A549 (cell line): ENCODE measurements around the gene ALDH1B1. TPM values are rescaled to one million over a fixed set of nuclear protein-coding genes. Genes with fewer than 3 reads are reported as not detected.

Experiments
- ATAC-seq, 2 experiments: fragments of 200-7000 bp in 1 of 2; fragments of >200 bp in 1 of 2; cut with Nextera tagmentation in 1 of 2; cut with Tn5 transposase in 1 of 2; 3 replicates each; pipeline versions ENCODE4 v1.8.0 to v1.9.1; 2018 to 2020; ENCODE audit warnings: mild to moderate bottlenecking in 1 of 2, moderate library complexity in 1 of 2
- CTCF ChIA-PET: fragments of 300-600 bp; sonication (Branson Sonifier 250); formaldehyde crosslinking; extraction: SDS; loops from one replicate; lab custom pipeline; 2021; ENCODE audit warnings: antibody characterized with exemption, inconsistent platforms; lab: Yijun Ruan, JAX
- POLR2A ChIA-PET: fragments of 350-600 bp; formaldehyde crosslinking; extraction: SDS; loops from one replicate; lab custom pipeline; 2021; ENCODE audit warnings: antibody characterized with exemption, inconsistent platforms; lab: Yijun Ruan, JAX
- DNase-seq, 2 experiments: peaks; one replicate each; pipeline versions ENCODE4 v3.0.0 to v3.0.0-alpha.2; 2011 to 2016; ENCODE audit warnings: low read depth in 1 of 2, low spot score in 1 of 2
- FAIRE-seq: peaks from 2 replicates; lab custom pipeline; 2011; peaks lifted over from hg19 to GRCh38; lab: Jason Lieb, UNC
- H3K27ac ChIP-seq, 2 experiments: fragments of >200 bp; sonication (Bioruptor Twin); formaldehyde crosslinking; 3 replicates each; pipeline ENCODE4 v1.5.1; 2016 to 2017
- H3K4me1 ChIP-seq: fragments of >200 bp; sonication (Bioruptor Twin); formaldehyde crosslinking; 3 replicates; pipeline ENCODE4 v1.6.1; 2016
- H3K4me2 ChIP-seq: fragments of >200 bp; sonication (Bioruptor Twin); formaldehyde crosslinking; 3 replicates; pipeline ENCODE4 v1.6.1; 2016
- H3K4me3 ChIP-seq: fragments of >200 bp; sonication (Bioruptor Twin); formaldehyde crosslinking; 3 replicates; pipeline ENCODE4 v1.5.1; 2016
- H3K9me3 ChIP-seq: fragments of >200 bp; sonication (Bioruptor Twin); formaldehyde crosslinking; 3 replicates; pipeline ENCODE4 v1.6.1; 2016
- ATOH8 ChIP-seq: fragments of 250-450 bp; sonication (Bioruptor Pico); IDR thresholded peaks from 2 replicates; pipeline ENCODE4 v1.5.0; 2020; ENCODE audit warnings: low read depth, mild to moderate bottlenecking, moderate library complexity
- CBX8 ChIP-seq: fragments of 200-600 bp; sonication (generic); IDR thresholded peaks from 2 replicates; pipeline ENCODE4 v1.6.1; 2016
- E2F6 ChIP-seq: IDR thresholded peaks from 2 replicates; pipeline ENCODE4 v1.6.1; 2012; ENCODE audit warnings: low read depth, borderline replicate concordance
- EHF ChIP-seq: fragments of 250-450 bp; sonication (Bioruptor Pico); IDR thresholded peaks from 2 replicates; pipeline ENCODE4 v1.5.0; 2020; ENCODE audit warnings: mild to moderate bottlenecking
- EP300 ChIP-seq, 2 experiments: fragments of >200 bp; sonication (Bioruptor Twin); formaldehyde crosslinking; IDR thresholded peaks; 2 replicates in 1 of 2; 3 replicates in 1 of 2; pipeline ENCODE4 v1.6.1; 2016 to 2017
- FOSB ChIP-seq: fragments of 250-450 bp; sonication (Bioruptor Pico); IDR thresholded peaks from 2 replicates; pipeline ENCODE4 v1.5.0; 2020; ENCODE audit warnings: mild to moderate bottlenecking, moderate library complexity
- FOSL2 ChIP-seq, 2 experiments: fragments of 450-650 bp in 1 of 2; fragments of >200 bp in 1 of 2; sonication (Bioruptor Twin) in 1 of 2; formaldehyde crosslinking; IDR thresholded peaks; 2 replicates each; pipeline versions ENCODE4 v1.5.0 to v1.6.1; 2016 to 2020; ENCODE audit warnings: mild to moderate bottlenecking in 1 of 2, moderate library complexity in 1 of 2
- FOXS1 ChIP-seq: fragments of 250-450 bp; sonication (Bioruptor Pico); IDR thresholded peaks from 2 replicates; pipeline ENCODE4 v1.5.0; 2020; ENCODE audit warnings: mild to moderate bottlenecking, moderate library complexity
- HOXB13 ChIP-seq: fragments of 250-450 bp; sonication (Bioruptor Pico); IDR thresholded peaks from 2 replicates; pipeline ENCODE4 v1.5.0; 2020; ENCODE audit warnings: low read depth, mild to moderate bottlenecking, moderate library complexity
- JUNB ChIP-seq: fragments of >200 bp; sonication (Bioruptor Twin); formaldehyde crosslinking; IDR thresholded peaks from 2 replicates; pipeline ENCODE4 v1.6.1; 2016
- KDM5A ChIP-seq: fragments of 200-600 bp; sonication (generic); IDR thresholded peaks from 2 replicates; pipeline ENCODE4 v1.6.1; 2016; ENCODE audit warnings: antibody characterized with exemption, mild to moderate bottlenecking
- MAZ ChIP-seq: fragments of 150-350 bp; IDR thresholded peaks from 2 replicates; pipeline ENCODE4 v1.6.1; 2014; ENCODE audit warnings: antibody characterized with exemption, low read depth, low read length, borderline replicate concordance
- NFE2L2 ChIP-seq: fragments of 150-350 bp; conservative IDR thresholded peaks from 2 replicates; pipeline ENCODE4 v1.6.1; 2014; ENCODE audit warnings: low read length
- PHF8 ChIP-seq: fragments of 200-600 bp; sonication (generic); IDR thresholded peaks from 2 replicates; pipeline ENCODE4 v1.6.1; 2016; ENCODE audit warnings: low read depth, mild to moderate bottlenecking, antibody characterized with exemption, moderate library complexity, borderline replicate concordance
- RARB ChIP-seq: fragments of 250-450 bp; sonication (Bioruptor Pico); IDR thresholded peaks from 2 replicates; pipeline ENCODE4 v1.8.0; 2021; ENCODE audit warnings: mild to moderate bottlenecking, moderate library complexity
- WGBS: methylation state at CpG from one replicate; pipeline ENCODE4 v1.1.6; 2017; ENCODE audit errors: missing lambda C conversion rate; 5-methylcytosine and 5-hydroxymethylcytosine counted together
- polyA plus RNA-seq, 4 experiments: library from polyadenylated mRNA; depleted of rRNA in 3 of 4; stranded (reverse); fragments of >200 nt; fragmentation: RNase III in 1 of 4; extraction: RNeasy Plus Mini Kit Qiagen cat#74134 plus additional on column Dnase treatment in 1 of 4; gene quantifications; 2 replicates in 3 of 4; 3 replicates in 1 of 4; pipeline ENCODE4 v1.2.3, GENCODE V29; 2011 to 2017
- TF ChIP-seq, protein P1 (sequence below): fragments of >200 bp; sonication (Bioruptor Twin); formaldehyde crosslinking; IDR thresholded peaks from 3 replicates; pipeline ENCODE4 v1.6.1; 2016
- TF ChIP-seq, protein P2 (sequence below): fragments of >200 bp; sonication (Bioruptor Twin); formaldehyde crosslinking; IDR thresholded peaks from 3 replicates; pipeline ENCODE4 v1.5.1; 2016
- TF ChIP-seq, protein P3 (sequence below): fragments of 250-450 bp; sonication (Bioruptor Pico); IDR thresholded peaks from 2 replicates; pipeline ENCODE4 v1.5.0; 2021; ENCODE audit warnings: mild to moderate bottlenecking, moderate library complexity, borderline replicate concordance

The ALDH1B1 gene
- polyA plus RNA-seq, 2 of the 4 experiments (the other 2 are of a cell fraction) = 40.2 to 71.8 TPM

DNA sequence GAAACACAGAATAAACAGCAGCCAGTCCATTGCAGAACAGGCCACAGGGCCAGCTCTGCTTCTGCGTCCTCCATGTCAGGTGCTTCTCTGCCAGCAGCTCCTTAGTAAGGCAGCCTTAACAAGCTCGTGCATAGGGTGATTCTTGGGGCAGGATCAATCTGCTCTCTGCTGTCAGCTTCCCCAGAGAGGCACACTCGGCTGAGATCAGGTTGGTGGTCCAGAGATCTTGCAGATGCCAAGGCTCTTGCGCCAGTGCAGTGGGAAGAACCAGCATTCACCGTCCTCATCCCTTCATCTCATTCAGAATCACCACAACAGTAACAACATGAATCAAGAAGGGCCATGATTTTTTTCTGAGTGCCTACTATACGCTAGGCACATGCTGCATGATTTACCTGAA lies 49.0 kb upstream of the ALDH1B1 start (continued):
- no peak for TF ChIP-seq FOXS1 (CRISPR knock-in tag)
- no peak for TF ChIP-seq EHF (CRISPR knock-in tag)
- TF ChIP-seq PHF8 = no peak
- no peak for TF ChIP-seq HOXB13 (CRISPR knock-in tag)

- WGBS = 74% methylated on average over 7 of the region's 7 CpGs
- no peak overlapping the region for H3K27ac ChIP-seq
- H3K4me1 ChIP-seq = no peaks in the 10 kb centered on the region
- ChIA-PET CTCF (interaction anchor here (1.0 to 2.2 kb wide), 6 partner anchors 9 to 431 kb away, joined by 3 to 11 read pairs (median 4); no protein-coding TSS in a partner anchor), POLR2A (no interaction called here)
- TF ChIP-seq, protein P1, sequence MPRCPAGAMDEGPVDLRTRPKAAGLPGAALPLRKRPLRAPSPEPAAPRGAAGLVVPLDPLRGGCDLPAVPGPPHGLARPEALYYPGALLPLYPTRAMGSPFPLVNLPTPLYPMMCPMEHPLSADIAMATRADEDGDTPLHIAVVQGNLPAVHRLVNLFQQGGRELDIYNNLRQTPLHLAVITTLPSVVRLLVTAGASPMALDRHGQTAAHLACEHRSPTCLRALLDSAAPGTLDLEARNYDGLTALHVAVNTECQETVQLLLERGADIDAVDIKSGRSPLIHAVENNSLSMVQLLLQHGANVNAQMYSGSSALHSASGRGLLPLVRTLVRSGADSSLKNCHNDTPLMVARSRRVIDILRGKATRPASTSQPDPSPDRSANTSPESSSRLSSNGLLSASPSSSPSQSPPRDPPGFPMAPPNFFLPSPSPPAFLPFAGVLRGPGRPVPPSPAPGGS = no peak
- TF ChIP-seq PHF8 (no peak), NFE2L2 (no peak), E2F6 (no peak), CBX8 (no peak), EP300 (IDR thresholded peaks at IDR 0.05) (no peak), HOXB13 (CRISPR knock-in tag) (no peak), FOSL2 (IDR thresholded peaks at IDR 0.05) (no peak), FOSL2 (CRISPR knock-in tag; IDR thresholded peaks at IDR 0.05) (no peak)
- TF ChIP-seq, protein P2, sequence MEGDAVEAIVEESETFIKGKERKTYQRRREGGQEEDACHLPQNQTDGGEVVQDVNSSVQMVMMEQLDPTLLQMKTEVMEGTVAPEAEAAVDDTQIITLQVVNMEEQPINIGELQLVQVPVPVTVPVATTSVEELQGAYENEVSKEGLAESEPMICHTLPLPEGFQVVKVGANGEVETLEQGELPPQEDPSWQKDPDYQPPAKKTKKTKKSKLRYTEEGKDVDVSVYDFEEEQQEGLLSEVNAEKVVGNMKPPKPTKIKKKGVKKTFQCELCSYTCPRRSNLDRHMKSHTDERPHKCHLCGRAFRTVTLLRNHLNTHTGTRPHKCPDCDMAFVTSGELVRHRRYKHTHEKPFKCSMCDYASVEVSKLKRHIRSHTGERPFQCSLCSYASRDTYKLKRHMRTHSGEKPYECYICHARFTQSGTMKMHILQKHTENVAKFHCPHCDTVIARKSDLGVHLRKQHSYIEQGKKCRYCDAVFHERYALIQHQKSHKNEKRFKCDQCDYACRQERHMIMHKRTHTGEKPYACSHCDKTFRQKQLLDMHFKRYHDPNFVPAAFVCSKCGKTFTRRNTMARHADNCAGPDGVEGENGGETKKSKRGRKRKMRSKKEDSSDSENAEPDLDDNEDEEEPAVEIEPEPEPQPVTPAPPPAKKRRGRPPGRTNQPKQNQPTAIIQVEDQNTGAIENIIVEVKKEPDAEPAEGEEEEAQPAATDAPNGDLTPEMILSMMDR = no peak
- FAIRE-seq (no peak), ATAC-seq (no peak), DNase-seq (no peak)
- H3K4me2 ChIP-seq = no peak overlapping the region
- H3K4me3 ChIP-seq = no peak overlapping the region
- no peaks in the 10 kb centered on the region for H3K9me3 ChIP-seq
These were observed 47.8 kb upstream of the ALDH1B1 start for GRCh38 chr9:38344566-38345324.

DNA sequence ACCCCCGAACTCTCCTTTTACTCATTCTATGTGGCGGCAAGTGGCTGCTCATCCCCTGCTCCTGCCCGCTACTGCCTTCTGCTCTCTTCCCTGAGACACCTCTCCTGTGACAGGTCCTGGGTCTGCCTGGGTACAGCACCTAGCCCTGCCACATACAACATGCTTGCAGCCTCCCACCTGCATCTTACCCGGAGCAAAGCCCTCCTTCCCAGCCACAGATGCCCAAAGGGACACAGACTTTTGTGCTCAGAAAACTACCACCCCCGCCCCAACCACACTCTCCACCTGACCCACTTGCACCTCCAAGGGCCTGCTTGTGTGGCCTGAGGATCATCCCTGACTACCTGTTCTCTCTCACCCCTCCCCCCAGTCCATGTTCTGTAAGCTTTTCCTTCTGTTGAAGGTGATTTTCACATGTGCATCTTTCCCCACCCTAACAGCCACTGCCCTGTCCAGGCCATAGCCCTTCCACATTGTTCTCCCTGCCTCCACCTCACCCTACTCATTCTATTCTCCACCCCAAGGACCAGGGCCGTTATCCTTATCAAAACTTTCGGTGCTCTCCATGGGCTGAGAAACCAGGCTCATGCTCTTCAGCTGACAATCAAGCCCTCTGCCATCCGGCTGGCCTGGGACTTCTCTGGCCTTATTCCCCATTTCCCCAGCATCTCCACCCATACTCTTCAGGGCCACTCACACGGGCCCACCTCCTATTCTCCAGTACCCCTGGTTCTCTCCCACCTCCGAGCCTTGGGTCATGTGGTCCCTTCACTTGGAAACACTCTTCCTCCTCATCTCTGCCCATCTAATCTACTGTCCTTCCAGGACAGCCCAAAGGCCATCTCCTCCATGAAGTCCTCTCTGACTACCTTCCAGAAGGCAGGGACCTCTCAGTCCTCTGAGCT lies 46.4 kb upstream of the ALDH1B1 start:
- ATAC-seq (no peak), FAIRE-seq (no peak), DNase-seq (no peak)
- TF ChIP-seq FOSB (CRISPR knock-in tag) (no peak), KDM5A (no peak), MAZ (no peak)
- no peaks in the 10 kb centered on the region for H3K4me1 ChIP-seq
- ChIA-PET POLR2A (no interaction called here), CTCF (interaction anchor here (0.6 to 1.7 kb wide), 5 partner anchors 16 to 603 kb away, joined by 3 to 6 read pairs (median 3); no protein-coding TSS in a partner anchor)
- H3K9me3 ChIP-seq = no peaks in the 10 kb centered on the region
- 70% methylated on average over 10 of the region's 10 CpGs for WGBS
- H3K4me3 ChIP-seq = no peak overlapping the region
- H3K27ac ChIP-seq = no peak overlapping the region
- no peak overlapping the region for H3K4me2 ChIP-seq

- Histone ChIP-seq H3K4me3 (no peak overlapping the region), H3K27ac (no peak overlapping the region), H3K4me1 (no peaks in the 10 kb centered on the region), H3K4me2 (no peak overlapping the region), H3K9me3 (no peaks in the 10 kb centered on the region)
- DNase-seq = no peak
- ChIA-PET CTCF (interaction anchor here (0.9 to 1.9 kb wide), 4 partner anchors 11 to 259 kb away, joined by 3 to 6 read pairs (median 3); no protein-coding TSS in a partner anchor), POLR2A (no interaction called here)
- WGBS = 67% methylated on average over 4 of the region's 7 CpGs
- no peak for ATAC-seq
- FAIRE-seq = no peak
- TF ChIP-seq RARB (CRISPR knock-in tag) (no peak), JUNB (no peak), EHF (CRISPR knock-in tag) (no peak), ATOH8 (CRISPR knock-in tag) (no peak), FOSB (CRISPR knock-in tag) (no peak), KDM5A (no peak)
- TF ChIP-seq, protein P3, sequence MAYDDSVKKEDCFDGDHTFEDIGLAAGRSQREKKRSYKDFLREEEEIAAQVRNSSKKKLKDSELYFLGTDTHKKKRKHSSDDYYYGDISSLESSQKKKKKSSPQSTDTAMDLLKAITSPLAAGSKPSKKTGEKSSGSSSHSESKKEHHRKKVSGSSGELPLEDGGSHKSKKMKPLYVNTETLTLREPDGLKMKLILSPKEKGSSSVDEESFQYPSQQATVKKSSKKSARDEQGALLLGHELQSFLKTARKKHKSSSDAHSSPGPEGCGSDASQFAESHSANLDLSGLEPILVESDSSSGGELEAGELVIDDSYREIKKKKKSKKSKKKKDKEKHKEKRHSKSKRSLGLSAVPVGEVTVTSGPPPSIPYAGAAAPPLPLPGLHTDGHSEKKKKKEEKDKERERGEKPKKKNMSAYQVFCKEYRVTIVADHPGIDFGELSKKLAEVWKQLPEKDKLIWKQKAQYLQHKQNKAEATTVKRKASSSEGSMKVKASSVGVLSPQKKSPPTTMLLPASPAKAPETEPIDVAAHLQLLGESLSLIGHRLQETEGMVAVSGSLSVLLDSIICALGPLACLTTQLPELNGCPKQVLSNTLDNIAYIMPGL (CRISPR knock-in tag) = no peak
These were observed 45.7 kb upstream of the ALDH1B1 start for GRCh38 chr9:38346811-38347210.
